Stimulated activated CD8-positive, alpha-beta memory T cell treated with anti-CD3 and anti-CD28 coated beads, Interleukin-4, amount 100 ng/mL, for 1 hour (primary cell): Measurements from ENCODE around the gene FAM149A.

Experiments
- DNase-seq, 2 donors: peaks; one replicate each; pipeline ENCODE4 v3.0.0-alpha.2; 2020; ENCODE audit warnings: low read depth in 2 of 2, low spot score in 1 of 2

Gene FAM149A

DNA sequence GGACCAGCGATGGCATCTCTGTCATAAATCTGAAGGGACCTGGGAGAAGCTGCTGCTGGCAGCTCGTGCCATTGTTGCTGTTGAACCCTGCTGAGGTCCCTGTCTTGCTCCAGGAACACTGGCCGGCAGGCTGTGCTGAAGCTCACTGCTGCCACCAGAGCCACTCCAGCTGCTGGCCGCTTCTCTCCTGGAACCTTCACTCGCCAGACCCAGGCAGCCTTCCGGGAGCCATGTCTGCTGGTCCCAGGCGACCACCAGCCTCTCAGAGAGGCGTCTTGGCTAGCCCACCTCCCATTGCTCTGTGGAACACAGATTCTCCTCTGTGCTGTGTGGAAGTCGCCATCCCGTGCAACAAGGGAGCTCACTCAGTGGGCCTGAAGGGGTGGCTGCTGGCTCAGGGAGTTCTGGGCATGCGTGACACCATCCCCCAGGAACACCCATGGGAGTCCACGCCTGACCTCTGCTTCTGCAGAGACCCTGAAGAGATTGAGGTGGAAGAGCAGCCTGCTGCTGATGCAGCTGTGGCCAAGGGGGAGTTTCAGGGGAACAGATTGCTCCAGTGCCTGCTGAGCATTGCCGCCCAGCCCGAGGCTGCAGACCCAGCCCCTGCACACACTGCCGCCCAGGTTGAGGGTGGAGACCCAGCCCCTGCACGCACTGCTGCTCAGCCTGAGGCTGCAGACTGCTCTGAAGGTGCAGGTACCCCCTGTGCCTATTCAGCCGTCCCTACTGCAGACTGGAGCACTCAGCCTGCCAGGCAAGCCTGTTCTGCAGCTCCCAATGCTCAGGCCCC, 53.7 kb downstream of the FAM149A start:
- no peak for DNase-seq

GRCh38 chr4:186158966-186159365, 54.5 kb downstream of the FAM149A start:
- no peak for DNase-seq

- DNase-seq: no peak
These were observed 55.1 kb downstream of the FAM149A start for GRCh38 chr4:186159613-186160012.

DNA sequence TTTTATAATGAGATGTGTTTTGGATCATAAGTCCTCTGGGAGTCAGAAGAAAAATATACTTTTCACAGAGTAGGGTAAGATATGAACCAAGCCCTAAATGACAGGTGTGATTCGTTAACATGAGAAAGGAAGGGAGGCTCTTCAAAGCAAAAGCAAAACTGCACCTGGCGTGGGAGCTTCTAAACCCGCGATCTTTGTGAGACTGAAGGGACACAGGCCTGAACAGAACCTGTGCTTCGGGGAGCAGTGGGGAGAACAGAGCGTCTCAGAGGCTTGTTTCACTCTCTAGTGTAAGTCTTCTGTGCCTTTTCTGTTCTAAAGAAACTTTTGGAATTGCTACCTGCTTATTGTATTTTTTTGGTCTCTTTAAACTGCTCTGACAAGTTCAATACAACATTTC, 56.6 kb downstream of the FAM149A start:
- DNase-seq: no peak

DNA sequence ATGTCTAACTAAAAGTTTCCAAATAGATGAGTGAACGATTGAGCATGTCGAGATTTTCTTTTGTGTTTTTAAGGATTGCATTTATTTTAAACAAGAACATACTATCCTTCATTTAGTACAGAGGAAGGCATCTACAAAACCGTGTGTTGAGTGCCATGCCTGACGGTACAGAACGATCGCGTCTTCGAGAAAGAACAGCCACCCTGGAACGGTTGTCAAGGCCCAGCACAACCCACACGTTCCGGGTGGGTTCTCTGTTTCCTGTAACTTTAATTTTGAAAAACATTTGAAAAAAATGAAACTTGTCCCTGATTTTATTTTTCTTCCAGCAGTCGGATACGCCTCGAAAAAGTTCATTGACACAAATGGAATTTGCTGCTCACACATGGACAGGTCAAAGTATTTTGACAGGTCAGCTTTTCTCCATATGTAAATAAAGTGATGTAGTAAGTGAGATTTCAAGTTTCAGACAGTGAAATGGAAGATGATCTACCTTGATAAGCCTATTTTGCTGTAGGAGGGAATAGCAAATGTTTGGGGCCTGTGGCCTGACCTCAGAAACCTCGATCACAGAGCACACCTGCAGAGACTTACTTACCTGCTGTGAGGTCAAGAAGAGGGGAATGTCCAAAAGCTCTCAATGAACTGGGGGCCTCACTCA, 62.5 kb downstream of the FAM149A start:
- DNase-seq: no peak

- DNase-seq: no peak
These were observed 63.1 kb downstream of the FAM149A start for GRCh38 chr4:186167605-186168004.

DNA sequence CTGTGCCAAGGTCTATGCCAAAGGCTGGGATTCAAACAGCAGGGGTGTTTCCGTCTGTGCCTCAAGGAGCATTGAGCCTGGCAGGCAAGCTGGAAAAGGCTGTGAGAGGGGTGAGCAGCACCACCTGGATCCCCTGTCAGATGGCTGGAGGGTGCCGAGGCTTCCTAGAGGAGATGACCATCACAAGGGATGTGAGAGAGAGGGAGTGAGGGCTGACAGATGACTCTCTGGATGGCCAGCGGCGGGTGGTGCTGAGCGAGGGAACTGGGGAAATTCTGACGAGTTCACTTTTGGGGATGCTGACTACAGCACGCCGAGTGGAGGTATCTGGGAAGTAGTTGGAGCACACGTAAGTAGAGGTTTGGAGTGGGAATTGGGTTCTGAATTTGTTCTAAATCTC, 64.2 kb downstream of the FAM149A start:
- no peak for DNase-seq

DNA sequence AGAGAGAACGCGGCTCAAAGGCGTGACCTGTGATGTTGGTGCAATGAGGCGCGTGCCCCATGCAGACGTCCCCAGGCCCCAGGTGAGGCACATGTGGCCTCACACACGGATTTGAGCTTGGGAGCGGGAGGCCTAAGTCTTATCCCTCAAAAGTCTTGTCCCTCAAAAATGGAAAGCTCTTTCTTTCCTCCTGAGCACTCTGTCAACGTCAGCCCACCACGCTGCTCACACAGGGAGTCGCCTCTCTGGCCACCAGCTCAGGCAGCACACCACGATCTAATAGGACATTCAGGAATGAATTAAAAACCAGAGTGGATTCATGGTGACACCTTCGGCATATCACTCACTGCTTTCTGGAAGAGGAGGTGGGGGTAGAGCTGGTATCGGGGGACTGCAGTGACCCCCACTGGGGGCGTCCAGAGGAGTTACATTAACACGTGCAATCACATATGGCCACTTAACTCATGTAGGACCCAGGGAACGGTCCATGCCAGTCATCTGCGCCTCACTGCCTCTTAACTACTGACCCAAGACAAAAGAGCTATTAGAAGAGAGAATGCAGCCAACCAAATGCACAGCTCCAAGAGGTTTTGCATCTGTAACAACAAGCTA, 64.9 kb downstream of the FAM149A start:
- DNase-seq: no peak

DNA sequence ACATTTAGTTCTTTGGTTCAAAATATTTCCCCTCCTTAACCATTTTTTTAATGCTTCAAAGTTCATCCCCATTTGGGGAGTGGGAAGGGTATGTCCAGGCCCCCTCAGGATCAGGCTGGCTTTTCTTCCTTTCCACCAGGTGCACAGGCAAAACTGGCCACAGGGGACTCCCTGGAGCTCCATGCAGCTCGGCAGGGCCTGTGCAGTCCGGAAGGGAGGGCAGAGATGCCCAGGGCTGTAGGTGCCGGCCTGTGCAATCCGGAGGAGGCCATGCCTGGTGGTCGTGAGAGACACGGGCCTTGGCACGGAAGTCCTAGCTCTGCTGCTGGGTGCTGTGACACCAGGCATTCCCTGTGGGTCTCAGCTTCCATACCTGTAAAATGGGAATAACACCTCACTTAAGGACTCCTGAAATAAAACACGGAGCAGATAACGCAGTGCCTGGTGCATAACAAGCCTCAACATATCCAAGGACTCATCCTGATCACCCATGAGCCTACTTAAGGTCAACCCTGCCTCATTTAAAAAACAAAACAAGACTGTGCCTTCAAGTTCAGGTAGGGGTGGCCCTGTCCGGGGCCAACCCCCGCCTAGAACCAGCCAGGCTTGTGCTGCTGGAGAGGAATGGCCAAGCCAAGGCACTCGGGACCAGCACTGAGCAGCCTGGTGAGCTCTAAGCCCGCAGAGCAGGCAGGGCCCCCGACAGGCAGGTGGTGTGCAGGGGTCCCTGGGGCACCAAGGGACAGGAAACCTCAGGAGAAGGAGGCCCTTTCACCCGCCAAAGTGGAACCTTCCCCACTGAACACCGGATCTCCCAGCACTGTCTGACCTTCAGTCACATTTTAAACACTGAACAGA, 65.7 kb downstream of the FAM149A start:
- no peak for DNase-seq

DNA sequence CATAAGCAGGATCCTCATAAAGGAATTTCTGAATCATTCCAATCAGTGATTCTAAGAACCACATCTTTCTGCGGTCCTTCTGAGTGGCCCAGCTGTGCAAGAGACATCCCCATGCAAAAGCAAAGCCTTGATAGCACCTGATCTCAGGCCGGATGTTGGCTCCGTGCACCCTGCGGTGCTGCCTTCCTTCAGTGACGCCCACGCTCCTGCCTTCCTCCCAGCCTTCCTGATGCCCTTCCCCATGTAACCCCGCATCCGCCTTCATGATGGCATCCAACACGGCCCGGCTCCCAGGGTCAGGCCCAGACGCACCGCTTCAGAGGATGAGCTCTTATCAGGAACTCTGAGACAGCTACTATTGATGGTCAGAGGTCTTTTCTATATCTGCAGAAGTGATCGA, 66.5 kb downstream of the FAM149A start:
- no peak for DNase-seq

DNA sequence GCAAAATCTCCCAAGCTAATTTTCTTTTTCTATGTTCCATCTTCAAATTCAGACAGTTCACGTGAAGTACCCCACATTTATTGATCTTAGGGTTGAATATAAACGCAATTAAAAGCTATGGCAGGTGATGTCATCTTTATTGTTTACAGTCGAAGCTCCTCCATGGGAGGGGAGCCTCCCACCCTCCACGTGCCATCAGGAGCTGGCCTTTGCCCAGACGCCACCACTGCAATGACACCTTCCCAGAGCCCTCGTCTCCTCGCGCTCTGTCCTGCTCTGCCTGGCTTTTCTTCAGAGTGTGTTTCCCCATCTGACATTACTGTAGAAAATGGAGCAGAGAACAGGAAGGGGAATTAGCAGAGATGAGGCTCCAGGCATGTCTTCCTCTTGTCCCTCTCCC, 68.0 kb downstream of the FAM149A start:
- no peak for DNase-seq

- DNase-seq: no peak
These were observed 83.6 kb downstream of the FAM149A start for GRCh38 chr4:186188107-186188506.

GRCh38 chr4:186189656-186190055, 85.2 kb downstream of the FAM149A start:
- DNase-seq: no peak

DNA sequence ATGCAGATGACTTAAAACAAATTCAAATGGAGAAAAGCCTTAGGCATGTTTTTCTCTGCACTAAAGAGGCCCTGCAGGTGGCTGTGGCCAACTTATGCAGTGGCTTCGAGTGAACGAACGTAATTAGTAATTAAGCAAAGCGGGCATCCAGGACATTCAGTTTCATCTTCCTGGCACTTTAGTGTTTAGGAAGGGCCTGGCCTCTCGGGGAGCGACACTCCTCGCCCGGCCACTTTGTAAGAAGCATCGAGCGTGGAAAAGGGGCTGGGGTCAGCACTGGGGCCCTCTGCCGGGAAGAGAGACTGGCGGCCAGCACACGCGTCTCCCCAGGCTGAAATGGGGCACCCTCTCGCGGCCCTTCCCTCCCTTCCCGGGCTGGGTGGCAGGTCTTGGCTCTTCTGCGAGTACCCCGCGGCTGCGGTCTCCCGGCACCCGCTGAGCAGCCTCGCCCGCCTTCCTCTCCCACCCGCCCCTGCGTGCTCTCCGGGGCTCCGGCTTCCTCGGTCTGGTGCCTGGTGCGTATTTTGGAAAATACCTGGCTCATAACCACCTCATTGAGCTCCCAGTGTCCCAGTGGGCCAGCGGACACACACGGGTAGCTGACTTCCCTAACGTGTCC, 86.2 kb downstream of the FAM149A start:
- DNase-seq: peak in 1 of 2 donors; percentile 17

DNA sequence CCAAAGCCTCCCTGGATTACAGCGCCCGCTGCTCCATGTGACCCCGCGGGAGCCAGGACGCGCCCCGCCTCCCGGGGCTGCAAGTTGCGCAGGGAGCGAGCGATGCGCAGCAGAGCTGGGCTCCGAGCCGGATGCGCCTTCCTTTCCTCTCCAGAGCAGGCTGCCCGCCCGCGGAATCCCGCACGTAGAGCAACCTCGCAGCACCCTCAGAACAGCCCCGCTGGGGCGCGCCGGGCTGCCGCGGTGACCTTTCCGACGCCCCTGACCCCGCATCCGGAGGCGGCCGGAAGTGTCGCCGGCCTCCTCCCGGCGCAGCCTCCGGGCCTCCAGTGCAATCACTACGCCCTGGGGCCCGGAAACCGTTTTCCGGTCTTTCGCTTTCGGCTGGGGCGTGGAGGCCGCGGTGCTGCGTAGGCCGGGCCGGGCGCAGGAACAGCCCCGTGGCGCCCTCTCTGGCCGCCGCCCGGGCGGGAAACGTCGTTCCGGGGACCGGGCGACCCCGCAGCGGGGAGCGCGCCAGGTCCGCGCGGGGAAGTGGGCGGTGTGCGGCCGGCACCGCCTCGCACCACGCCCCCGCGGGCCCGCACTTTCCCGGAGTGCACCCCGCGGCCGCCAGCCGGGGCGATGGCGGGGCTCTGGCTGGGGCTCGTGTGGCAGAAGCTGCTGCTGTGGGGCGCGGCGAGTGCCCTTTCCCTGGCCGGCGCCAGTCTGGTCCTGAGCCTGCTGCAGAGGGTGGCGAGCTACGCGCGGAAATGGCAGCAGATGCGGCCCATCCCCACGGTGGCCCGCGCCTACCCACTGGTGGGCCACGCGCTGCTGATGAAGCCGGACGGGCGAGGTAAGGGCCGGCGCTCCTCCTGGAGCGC, 86.9 kb downstream of the FAM149A start, which contains the start of gene CYP4V2:
CYP4V2 (plus strand) TSS at position 368 of the 866 bp plus-strand sequence; CDS start at position 625, 257 bp downstream.
- peak; percentile 64 to 75 for DNase-seq

DNA sequence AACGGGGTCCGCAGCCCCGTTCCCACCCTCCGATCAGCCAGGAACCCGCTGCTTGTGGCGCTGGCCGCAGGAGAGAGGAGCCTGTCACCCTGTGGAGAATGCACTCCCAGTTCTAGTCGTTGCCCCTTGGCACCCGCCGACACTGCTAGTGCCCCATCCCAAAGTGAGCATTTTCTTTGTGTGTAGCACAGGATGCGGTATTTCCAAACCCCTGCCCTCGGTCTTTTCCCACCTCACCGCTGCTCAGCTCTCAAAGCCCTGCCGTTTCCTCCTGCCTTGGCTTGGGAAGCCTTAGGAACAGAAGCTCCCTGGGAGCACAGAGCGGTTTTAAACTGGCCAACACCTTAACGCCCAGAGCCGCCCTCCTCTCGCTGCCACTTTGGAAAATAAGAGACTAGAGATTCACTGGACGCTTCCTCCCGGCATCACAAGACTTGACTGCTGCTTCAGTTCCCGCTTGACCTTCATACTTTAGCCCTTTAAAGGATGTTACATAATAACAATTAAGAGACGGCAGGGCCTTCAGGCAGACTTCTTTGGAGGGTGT, 87.6 kb downstream of the FAM149A start:
- DNase-seq: peak in 1 of 2 donors; percentile 12

DNA sequence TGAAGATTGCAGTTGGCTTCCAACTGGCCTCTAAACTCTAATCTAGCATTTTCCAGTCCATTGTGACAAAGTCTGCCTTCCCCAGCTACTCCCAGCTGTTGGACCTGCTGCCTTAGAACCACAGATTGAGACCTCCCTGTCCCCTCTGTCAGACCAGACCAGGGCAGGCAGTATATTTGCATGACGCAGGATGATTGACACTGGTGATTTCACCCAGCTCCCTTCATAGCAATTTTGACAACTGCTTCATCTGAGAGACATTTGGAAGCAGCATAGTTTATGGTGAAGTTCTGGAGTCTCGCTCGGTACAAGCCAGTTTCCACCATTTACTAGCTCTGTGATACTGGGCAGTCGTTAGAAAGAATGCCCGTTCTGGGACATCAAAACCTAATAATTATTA, 89.3 kb downstream of the FAM149A start:
- no peak for DNase-seq

GRCh38 chr4:186196063-186196462, 91.6 kb downstream of the FAM149A start:
- DNase-seq: no peak

DNA sequence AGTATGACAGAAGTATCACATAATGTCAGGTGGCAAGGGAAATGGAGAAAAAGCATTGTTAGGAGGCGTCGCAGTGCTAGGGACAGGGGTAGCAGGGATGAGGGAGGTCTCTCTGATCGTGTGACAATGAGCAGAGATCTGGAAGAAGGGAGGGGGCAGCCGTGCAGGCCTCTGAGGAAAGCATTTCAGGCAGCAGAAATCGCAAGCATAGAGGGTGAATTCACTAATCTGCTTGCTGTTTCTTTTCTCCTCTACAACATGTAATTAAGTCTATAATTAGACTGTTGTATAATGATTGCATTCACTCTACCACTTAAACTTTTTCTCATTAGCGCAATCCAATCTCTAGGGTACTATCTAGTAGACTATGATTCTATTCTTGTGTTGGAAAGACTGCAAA, 96.0 kb downstream of the FAM149A start:
- DNase-seq: no peak

DNA sequence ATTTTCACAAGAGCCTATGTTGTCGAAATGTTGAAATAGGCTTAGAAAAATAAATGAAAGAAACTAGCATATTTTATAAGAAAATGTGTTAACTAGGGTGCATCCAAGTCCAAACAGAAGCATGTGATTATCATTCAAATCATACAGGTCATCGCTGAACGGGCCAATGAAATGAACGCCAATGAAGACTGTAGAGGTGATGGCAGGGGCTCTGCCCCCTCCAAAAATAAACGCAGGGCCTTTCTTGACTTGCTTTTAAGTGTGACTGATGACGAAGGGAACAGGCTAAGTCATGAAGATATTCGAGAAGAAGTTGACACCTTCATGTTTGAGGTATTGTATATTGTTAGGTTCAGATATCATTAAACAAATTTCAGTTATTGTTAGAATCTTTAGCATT, 96.5 kb downstream of the FAM149A start:
- no peak for DNase-seq
